ENCODE data around the gene PTS.

The PTS gene

DNA sequence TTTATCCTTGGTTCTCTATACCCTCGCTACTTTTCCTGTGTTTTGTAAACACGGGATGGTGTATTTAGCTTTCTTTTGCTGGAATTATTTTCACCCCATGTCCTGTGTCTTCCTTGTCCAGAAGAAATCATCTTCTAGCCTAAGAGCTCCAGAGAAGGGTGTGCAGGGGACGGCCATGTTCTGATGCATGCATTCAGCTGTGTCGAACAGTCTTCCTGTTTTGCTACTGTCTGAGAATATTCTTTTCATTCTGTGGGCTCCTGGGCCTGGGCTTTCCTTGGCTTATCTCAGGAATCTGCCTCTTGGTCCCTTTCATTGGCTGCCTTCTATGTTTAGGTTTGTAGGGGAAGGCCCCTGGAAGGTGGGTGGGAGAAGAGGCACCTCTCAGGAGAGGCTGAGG lies 45.0 kb downstream of the PTS start:
- TF ChIP-seq FOXM1 (IDR thresholded peaks at IDR 0.05; ENCODE audit: borderline replicate concordance, low read depth) (no peak), YY1 (IDR thresholded peaks at IDR 0.05; ENCODE audit: low read depth) (no peak), EP300 (IDR thresholded peaks at IDR 0.05; ENCODE audit: borderline replicate concordance) (no peak), TAF1 (IDR thresholded peaks at IDR 0.05; ENCODE audit: low read depth) (no peak), EGR1 (IDR thresholded peaks at IDR 0.05) (no peak), NFIC (IDR thresholded peaks at IDR 0.05) (no peak), TCF12 (IDR thresholded peaks at IDR 0.05; ENCODE audit: low read depth) (no peak), CREB1 (IDR thresholded peaks at IDR 0.05; ENCODE audit: low read depth) (no peak)

DNA sequence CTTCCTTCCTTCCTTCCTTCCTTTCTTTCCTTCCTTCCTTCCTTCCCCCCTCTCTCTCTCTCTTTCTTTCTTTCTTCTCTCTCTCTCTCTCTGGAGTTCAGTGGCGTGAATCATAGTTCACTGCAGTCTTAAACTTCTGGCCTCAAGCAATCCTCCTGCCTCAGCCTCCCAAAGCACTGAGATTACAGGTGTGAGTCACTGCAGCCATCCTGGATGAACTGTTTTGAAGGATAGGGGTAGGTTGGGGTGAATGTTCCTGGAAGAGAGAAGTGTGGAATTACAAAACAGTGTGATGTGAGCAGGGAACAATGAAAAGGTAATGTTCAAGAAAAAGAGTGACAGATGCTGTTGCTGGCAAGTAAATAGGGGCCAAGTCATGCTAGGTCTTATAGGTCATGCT lies 46.8 kb downstream of the PTS start:
- TF ChIP-seq EGR1 (IDR thresholded peaks at IDR 0.05) (no peak), FOXM1 (IDR thresholded peaks at IDR 0.05; ENCODE audit: borderline replicate concordance, low read depth) (no peak), RAD21 (IDR thresholded peaks at IDR 0.05; ENCODE audit: low read depth) (no peak), CREB1 (IDR thresholded peaks at IDR 0.05; ENCODE audit: low read depth) (no peak), TEAD4 (IDR thresholded peaks at IDR 0.05) (no peak), ZBTB7A (IDR thresholded peaks at IDR 0.05; ENCODE audit: low read depth) (no peak), YY1 (IDR thresholded peaks at IDR 0.05; ENCODE audit: low read depth) (no peak)
- TF ChIP-seq, protein P1, sequence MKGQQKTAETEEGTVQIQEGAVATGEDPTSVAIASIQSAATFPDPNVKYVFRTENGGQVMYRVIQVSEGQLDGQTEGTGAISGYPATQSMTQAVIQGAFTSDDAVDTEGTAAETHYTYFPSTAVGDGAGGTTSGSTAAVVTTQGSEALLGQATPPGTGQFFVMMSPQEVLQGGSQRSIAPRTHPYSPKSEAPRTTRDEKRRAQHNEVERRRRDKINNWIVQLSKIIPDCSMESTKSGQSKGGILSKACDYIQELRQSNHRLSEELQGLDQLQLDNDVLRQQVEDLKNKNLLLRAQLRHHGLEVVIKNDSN (IDR thresholded peaks at IDR 0.05), result no peak

DNA sequence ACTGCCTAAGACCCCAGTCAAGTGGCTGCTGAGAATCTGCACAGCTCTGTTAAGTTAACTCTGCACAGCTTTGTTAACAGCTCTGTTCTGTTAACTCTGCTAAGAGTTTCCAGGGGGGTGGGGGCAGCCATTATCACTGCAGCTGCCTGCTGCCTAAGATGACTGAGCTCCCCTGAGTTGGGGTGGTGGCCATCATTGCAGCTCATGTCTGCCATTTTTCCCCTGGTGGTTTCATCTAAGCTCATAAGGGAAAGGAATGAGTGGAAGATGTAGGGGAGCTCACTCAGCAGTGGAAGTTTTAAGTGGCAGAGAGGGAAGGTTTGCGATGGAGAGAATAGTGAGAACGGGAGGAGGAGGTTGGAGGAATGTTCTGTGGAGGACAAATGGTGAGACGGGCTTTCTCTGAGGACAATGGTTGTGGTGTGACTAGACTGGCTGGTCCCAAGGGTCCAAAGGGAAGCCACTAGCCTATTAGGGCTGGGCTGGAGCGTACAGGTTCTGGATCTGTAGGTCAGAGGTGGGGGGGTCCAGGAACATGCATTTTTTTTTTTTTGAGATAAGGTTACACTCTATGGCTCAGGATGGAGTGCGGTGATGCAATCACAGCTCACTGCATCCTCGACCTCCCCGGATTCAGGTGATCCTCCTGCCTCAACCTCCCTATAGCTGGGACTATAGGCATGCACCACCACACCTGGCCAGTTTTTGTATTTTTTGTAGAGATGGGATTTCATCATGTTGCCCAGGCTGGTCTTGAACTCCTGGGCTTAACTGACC lies 48.0 kb downstream of the PTS start:
- TF ChIP-seq FOXM1 (IDR thresholded peaks at IDR 0.05; ENCODE audit: borderline replicate concordance, low read depth), result no peak
- no peak for TF ChIP-seq EGR1 (IDR thresholded peaks at IDR 0.05)
- TF ChIP-seq, protein P1 (IDR thresholded peaks at IDR 0.05), result no peak
- no peak for TF ChIP-seq CEBPB (IDR thresholded peaks at IDR 0.05)
- TF ChIP-seq, protein P2, sequence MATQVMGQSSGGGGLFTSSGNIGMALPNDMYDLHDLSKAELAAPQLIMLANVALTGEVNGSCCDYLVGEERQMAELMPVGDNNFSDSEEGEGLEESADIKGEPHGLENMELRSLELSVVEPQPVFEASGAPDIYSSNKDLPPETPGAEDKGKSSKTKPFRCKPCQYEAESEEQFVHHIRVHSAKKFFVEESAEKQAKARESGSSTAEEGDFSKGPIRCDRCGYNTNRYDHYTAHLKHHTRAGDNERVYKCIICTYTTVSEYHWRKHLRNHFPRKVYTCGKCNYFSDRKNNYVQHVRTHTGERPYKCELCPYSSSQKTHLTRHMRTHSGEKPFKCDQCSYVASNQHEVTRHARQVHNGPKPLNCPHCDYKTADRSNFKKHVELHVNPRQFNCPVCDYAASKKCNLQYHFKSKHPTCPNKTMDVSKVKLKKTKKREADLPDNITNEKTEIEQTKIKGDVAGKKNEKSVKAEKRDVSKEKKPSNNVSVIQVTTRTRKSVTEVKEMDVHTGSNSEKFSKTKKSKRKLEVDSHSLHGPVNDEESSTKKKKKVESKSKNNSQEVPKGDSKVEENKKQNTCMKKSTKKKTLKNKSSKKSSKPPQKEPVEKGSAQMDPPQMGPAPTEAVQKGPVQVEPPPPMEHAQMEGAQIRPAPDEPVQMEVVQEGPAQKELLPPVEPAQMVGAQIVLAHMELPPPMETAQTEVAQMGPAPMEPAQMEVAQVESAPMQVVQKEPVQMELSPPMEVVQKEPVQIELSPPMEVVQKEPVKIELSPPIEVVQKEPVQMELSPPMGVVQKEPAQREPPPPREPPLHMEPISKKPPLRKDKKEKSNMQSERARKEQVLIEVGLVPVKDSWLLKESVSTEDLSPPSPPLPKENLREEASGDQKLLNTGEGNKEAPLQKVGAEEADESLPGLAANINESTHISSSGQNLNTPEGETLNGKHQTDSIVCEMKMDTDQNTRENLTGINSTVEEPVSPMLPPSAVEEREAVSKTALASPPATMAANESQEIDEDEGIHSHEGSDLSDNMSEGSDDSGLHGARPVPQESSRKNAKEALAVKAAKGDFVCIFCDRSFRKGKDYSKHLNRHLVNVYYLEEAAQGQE (IDR thresholded peaks at IDR 0.05; ENCODE audit: low read depth), result no peak
- TF ChIP-seq NFIC (IDR thresholded peaks at IDR 0.05), result no peak
- no peak for TF ChIP-seq ZBTB7A (IDR thresholded peaks at IDR 0.05; ENCODE audit: low read depth)
- TF ChIP-seq EP300 (IDR thresholded peaks at IDR 0.05; ENCODE audit: borderline replicate concordance), result no peak
- no peak for TF ChIP-seq YY1 (IDR thresholded peaks at IDR 0.05; ENCODE audit: low read depth)
- TF ChIP-seq TEAD4 (IDR thresholded peaks at IDR 0.05), result no peak
- no peak for TF ChIP-seq CREB1 (IDR thresholded peaks at IDR 0.05; ENCODE audit: low read depth)
- no peak for TF ChIP-seq TCF12 (IDR thresholded peaks at IDR 0.05; ENCODE audit: low read depth)
- no peak for TF ChIP-seq RAD21 (IDR thresholded peaks at IDR 0.05; ENCODE audit: low read depth)
- TF ChIP-seq, protein P3, sequence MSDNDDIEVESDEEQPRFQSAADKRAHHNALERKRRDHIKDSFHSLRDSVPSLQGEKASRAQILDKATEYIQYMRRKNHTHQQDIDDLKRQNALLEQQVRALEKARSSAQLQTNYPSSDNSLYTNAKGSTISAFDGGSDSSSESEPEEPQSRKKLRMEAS (IDR thresholded peaks at IDR 0.05), result no peak
- no peak for TF ChIP-seq TAF1 (IDR thresholded peaks at IDR 0.05; ENCODE audit: low read depth)

DNA sequence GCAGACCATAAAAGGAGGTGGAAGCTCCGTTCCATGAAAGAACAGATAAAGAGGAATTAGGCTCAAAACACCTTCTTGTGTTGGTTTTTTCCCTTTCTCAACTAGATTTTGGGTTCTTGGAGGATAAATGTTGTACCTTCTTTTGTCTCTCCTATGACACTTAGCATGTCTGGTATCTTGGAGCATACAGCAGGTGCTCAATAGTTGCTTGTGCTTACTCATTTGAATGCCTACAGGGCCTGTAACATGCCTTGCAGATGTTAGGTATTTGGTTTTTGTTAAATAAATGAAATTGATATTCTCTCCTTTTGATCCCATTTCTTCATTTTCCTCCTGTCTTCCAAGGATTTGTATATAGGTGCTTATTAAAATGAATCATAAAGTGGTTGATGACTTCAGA lies 50.8 kb downstream of the PTS start:
- TF ChIP-seq, protein P1 (IDR thresholded peaks at IDR 0.05), result no peak
- TF ChIP-seq RAD21 (IDR thresholded peaks at IDR 0.05; ENCODE audit: low read depth), result no peak
- TF ChIP-seq YY1 (IDR thresholded peaks at IDR 0.05; ENCODE audit: low read depth), result no peak
- TF ChIP-seq TEAD4 (IDR thresholded peaks at IDR 0.05), result no peak
- TF ChIP-seq, protein P2 (IDR thresholded peaks at IDR 0.05; ENCODE audit: low read depth), result no peak
- TF ChIP-seq NFIC (IDR thresholded peaks at IDR 0.05), result no peak
- TF ChIP-seq CEBPB (IDR thresholded peaks at IDR 0.05), result no peak

DNA sequence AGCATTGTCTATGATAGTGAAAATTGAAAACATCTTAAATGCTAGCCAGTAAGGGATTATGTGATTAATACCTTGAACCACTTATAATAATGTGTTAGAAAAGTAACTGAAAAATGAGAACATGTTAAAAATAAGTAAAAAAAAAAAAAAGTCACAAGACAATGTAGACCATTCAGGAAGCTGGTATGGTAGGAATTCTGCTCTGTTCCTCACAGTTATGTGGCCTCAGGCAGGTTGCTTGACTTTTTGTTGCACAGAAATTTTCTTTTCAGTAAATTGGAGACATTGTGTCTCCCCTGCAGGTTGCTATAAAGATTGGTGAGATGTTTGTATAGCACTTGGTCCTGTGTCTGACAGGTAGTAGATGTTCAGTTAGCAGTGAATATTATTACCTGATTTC lies 51.7 kb downstream of the PTS start:
- TF ChIP-seq TEAD4 (IDR thresholded peaks at IDR 0.05) (peak; percentile 15; the same call in 1 of the 2 replicates), RAD21 (IDR thresholded peaks at IDR 0.05; ENCODE audit: low read depth) (no peak)

DNA sequence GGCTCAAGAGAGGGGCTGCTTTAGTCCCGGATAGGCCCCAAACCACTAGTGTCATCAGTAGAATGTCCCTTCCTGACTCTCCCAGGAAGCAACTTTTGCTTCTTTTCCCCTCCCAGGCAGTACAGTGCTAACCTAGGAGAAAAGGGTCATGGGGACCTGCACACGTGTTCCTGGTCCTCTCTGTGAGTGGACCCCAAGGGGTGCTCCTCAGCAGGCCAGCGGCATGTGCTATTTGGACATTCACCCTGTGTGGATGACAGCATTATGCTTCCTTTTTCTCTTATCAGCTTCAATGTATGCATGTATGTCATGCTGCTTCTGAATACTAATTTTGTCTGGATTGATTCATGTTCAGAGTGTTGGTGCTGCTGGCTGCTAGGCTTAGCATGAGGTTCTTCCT lies 52.6 kb downstream of the PTS start:
- no peak for TF ChIP-seq ZBTB7A (IDR thresholded peaks at IDR 0.05; ENCODE audit: low read depth)
- no peak for TF ChIP-seq TAF1 (IDR thresholded peaks at IDR 0.05; ENCODE audit: low read depth)
- TF ChIP-seq, protein P1 (IDR thresholded peaks at IDR 0.05), result no peak
- no peak for TF ChIP-seq YY1 (IDR thresholded peaks at IDR 0.05; ENCODE audit: low read depth)
- no peak for TF ChIP-seq FOXM1 (IDR thresholded peaks at IDR 0.05; ENCODE audit: borderline replicate concordance, low read depth)
- no peak for TF ChIP-seq CEBPB (IDR thresholded peaks at IDR 0.05)
- TF ChIP-seq, protein P3 (IDR thresholded peaks at IDR 0.05), result no peak
- TF ChIP-seq NFIC (IDR thresholded peaks at IDR 0.05), result no peak
- no peak for TF ChIP-seq RAD21 (IDR thresholded peaks at IDR 0.05; ENCODE audit: low read depth)
- TF ChIP-seq CREB1 (IDR thresholded peaks at IDR 0.05; ENCODE audit: low read depth), result no peak
- TF ChIP-seq, protein P2 (IDR thresholded peaks at IDR 0.05; ENCODE audit: low read depth), result no peak
- TF ChIP-seq TEAD4 (IDR thresholded peaks at IDR 0.05), result no peak
- no peak for TF ChIP-seq EP300 (IDR thresholded peaks at IDR 0.05; ENCODE audit: borderline replicate concordance)
- TF ChIP-seq TCF12 (IDR thresholded peaks at IDR 0.05; ENCODE audit: low read depth), result no peak

Data from Ishikawa (cell line).